ENCODE results near the gene RHOF.
"Not testable (repeated sequence)": the region's sequence is repeated elsewhere in the genome, so short reads cannot be mapped to it uniquely, and the experiment has no call there.

Gene RHOF

DNA sequence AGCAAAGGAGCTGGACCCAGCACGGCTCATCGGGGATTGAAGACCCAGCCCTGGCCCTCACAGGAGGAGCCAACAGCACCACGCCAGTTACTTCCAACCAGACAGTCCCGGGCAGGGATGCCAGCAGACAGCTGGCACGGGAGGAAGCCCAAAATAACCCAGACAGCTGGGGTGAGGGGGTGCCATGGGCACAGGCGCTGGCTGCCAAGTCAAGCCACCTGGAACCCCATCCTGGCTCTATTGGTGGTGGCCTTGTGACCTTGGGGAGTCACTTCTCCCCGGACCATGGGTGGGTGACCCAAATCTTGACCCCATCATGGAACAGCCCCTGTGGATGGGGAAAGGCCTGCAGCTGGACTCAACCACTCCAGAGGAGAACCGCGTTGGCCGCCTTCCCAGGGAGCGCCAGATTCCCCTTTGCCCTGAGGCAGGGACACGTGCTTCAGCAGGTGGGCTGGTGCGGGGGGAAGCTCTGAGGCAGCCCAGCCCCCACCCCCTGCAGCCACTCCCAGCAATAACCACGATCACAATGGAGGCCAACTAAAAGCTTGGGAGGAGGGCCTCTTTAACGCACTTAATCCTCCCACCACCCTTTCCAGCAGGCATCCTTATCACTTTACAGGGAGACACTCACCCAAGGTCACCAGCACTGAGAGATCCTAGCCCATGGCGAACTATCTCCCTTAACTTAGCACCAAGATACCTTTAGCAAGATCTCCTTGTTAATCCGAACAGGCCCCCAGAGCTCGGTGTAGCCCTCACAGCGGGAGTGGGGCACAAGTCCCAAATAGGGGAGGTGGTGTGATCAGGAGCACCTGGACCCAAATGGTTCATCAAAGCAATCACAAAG is 4.7 kb upstream of the RHOF start:
- DNase-seq, result peak; percentile 17
- in situ Hi-C loops (cut with HindIII; ENCODE audit: low pct_ligation_motif_present, low pct_unique_long_range_greater_than_20kb, low sequenced_read_pairs), result no loop called here

DNA sequence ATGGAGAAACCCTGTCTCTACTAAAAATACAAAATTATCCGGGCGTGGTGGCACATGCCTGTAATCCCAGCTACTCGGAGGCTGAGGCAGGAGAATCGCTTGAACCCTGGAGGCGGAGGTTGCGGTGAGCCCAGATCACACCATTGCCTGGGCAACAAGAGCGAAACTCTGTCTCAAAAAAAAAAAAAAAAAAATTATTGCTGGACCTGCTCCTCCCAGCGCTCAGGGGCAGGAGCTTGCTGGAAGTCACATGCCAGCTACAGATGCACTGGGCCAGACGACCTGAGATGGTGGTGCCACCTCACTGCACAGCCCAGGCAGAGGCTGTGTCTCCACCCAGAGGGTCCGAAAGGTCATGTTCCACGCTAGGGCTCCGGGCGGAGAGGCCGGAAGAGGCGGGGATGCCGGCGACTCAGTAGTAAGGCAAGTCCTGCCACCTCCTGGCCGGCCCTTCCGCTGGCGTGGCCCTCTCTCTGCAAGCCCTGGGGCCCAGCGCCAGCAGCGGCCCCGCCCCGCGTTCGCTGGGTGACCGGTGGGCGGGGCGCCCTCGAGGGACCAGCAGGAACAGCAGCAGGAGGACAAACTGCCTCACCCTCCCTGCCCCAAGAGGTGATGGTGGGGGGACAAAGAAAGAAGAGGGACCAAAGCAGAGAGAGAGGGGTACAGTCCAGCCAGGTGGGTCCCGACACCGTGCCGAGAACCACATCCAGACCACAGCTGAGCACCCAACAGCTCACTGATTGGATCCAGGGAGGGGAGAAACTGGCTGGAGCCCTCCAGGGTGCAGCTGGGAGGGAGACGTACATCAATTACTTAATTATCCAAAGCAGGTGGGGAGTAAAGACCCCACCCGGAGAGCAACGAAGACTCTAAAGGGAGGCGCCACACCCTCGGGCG is 3.6 kb upstream of the RHOF start:
- in situ Hi-C loops (cut with HindIII; ENCODE audit: low pct_ligation_motif_present, low pct_unique_long_range_greater_than_20kb, low sequenced_read_pairs), result no loop called here
- peak; percentile 99 for DNase-seq

DNA sequence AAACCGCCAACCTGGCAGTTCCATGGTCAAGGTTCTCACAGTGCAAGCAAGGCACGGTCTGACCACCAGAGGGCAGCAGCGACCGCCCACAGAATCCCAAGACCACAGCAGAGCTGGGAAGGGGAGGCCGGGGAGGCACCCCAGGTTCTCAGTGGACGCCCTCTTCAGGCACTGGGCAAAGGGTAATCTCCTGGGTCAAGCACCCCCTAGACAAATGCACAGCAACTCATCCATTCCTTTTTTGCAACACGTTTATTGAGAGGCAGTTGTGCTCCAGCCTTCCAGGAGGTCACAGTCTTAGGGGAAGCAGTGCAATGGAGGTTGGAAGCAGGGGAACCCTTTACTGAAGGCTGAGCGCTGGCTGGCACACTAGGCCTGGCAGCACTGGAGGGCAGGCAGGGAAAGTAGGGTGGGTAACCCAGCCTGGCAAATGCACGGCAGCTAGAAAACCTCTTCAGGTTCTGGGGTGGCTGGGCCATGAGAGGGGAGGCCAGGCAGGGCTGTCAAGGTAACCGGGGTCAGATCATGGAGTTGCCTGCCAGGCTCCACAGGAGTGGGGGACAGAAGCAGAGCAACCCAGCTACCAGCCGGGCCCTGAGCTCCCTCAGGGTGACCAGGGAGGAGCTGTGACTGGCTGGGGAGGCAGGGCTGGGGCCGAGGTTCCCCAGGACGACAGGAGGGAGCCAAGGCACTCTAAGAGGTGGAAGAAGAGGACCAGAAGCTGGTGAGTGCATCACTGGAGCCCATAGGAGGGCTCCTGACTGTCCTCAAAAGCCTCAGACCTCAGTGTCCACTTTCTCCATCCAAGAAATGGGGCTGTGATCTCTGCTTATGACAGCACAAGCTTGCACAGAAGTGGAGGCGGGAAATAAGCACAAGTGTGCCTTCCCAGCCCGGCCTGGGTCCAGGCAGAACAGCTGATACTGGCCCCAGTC is 1.8 kb upstream of the RHOF start:
- in situ Hi-C loops (cut with HindIII; ENCODE audit: low pct_ligation_motif_present, low pct_unique_long_range_greater_than_20kb, low sequenced_read_pairs), result no loop called here
- DNase-seq, result peak; percentile 89

DNA sequence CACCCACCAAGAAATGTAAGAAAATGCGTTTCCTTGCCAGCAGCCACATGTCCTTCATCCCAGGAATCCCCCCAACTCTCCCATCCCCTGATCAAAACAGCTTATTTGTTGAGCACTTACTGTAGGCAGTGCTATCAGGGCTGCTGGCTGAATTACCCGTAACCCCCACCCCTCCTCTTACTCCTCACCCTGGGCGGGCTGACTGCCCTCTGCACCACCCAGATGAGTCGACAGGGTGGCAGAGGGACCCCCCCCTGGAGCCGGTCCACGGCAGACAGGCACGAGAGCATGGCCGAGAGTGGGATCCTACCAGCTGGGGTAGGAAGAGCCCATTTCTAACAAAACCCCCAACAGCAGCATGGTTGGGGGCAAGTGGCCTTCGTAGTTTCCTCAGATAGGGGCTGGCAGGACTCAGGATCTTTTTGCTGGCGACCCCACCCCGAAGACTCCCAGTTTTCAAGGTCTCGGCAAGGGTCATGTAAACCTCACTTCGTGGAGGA is 1.1 kb upstream of the RHOF start:
- DNase-seq, result no peak

DNA sequence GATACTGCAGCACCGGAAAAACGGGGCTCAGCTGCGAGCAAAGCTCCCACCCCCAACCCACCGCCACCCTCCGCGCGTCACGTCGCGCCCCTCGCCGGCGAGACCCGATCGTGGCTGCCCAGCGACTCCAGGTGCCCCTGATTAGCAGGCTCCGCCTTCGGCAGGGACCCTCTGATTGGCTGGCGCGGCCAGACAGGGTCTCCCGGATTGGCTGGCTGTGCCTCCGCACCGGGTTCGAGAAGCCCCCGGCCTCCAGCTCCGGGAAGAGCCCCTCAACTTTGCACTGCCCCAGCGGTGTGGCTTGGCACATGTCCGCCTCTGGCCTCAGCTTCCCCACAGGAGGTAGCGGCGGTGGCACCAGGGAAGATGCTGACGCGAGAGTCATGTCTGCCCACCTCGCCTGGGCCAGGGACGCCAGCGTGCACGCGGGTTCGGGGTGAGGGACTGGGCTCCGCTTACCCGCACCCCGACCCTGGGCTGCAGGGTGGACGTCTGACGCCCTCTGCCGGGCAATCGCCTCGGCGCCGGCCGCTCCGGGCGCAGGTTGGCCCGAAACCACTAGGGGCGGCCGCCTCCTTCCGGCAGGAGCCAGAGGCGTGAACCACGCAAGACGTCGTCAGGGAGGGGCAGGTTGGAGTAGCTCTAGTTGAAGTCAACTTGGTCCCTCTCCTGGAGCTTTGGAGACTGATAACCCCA is 498 bp upstream of the RHOF start:
- in situ Hi-C loops (cut with HindIII; ENCODE audit: low pct_ligation_motif_present, low pct_unique_long_range_greater_than_20kb, low sequenced_read_pairs), result no loop called here
- DNase-seq, result peak; percentile 98

More for the DNA sequence above, 1.1 kb upstream of the RHOF start:
- in situ Hi-C loops (cut with HindIII; ENCODE audit: low pct_ligation_motif_present, low pct_unique_long_range_greater_than_20kb, low sequenced_read_pairs), result no loop called here

DNA sequence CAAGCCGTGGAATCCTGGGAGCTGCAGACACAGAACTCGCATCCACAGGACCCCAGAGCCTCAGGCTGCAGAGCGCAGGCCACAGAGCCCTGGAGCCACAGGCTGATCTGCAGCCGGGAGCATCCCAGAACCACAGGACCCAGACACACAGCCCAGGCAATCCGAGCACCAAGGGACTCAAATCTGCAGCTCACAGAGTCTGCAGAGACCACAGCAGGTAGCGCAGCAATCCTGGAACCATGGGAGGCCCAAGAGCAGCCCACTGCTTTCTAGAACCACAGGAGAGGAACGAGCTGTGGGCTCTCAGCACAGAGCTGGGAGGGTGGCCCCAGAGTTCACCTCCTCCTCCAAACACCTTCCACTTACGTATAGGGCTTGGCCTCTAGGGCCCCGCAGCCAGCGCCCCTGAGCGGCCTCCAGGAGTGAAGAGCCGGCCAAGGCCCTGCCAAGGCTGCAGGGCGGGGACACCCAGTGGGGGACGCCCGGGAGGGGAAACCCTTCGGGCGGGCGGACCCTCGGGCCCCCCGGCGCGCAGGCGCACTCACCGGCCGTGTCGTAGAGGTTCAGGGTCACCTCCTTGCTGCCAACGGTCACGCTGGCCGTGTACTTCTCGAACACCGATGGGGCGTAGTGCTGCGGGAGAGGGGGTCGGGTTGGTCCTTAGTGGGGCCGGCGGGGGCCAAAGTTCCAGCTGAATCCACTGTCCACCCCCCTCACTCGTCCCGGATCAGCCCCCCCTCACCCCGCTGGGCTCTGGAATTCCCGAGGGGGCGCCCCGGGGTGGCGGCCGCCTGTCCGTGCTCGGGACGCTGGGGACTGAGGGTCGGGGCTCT is 665 bp downstream of the RHOF start:
- DNase-seq, result peak; percentile 60
- in situ Hi-C loops (cut with HindIII; ENCODE audit: low pct_ligation_motif_present, low pct_unique_long_range_greater_than_20kb, low sequenced_read_pairs), result no loop called here

DNA sequence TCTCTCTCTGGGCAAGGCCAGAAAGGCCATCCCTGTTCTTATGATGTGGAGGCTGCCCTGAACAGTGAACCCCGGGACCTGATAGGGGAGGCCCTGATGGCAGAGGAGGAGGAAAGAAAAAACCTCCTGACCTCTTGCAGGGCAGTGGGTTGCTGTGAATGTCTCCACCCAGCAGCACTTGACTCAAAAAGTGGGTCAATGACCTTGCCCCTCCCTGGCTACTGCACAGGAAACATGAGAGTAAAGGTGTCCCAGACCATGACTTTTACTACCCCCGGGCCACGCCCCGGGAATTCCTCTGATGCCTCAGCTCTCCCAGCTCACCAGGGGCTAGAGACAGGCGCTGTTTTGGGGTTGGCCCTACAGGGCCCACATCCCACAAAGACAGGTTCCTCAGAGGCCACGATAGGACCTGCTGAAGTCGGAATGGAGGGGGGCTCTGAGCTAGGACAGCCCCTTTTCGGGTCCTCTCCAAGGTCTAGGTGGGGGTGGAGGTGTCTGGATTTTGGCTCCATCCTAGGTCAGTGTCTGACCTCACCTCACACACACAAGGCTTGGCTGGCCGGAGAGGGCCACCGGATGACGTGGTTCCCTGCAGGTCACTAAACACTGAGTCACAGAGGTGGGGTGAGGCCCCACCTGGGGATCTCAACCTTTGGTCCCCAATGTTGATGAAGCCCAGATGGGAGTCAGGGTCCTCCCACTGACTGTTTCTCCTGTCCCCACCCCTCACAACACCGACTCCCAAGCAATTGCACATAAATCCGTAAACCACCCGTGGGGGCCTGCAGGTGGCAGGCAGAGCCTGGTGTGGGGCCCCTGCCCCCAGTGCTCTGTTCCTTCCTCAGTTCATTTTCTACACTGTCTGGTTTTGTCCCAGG is 1.6 kb downstream of the RHOF start:
- in situ Hi-C loops (cut with HindIII; ENCODE audit: low pct_ligation_motif_present, low pct_unique_long_range_greater_than_20kb, low sequenced_read_pairs), result no loop called here
- DNase-seq, result peak; percentile 73

DNA sequence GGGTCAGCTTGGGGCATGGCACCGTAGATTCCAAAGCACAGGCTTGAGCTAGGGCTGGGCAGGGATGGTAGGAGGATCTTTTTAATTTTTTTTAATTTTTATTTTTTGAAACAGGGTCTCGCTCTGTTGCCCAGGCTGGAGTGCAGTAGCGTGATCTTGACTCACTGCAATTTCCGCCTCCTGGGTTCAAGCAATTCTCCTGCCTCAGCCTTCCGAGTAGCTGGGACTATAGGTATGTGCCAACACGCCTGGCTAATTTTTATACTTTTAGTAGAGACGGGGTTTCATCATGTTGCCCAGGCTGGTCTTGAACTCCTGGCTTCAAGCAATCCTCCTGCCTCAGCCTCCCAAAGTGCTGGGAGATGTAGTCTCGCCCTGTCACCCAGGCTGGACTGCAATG is 2.7 kb downstream of the RHOF start:
- in situ Hi-C loops (cut with HindIII; ENCODE audit: low pct_ligation_motif_present, low pct_unique_long_range_greater_than_20kb, low sequenced_read_pairs); DNase-seq: not testable (repeated sequence)

DNA sequence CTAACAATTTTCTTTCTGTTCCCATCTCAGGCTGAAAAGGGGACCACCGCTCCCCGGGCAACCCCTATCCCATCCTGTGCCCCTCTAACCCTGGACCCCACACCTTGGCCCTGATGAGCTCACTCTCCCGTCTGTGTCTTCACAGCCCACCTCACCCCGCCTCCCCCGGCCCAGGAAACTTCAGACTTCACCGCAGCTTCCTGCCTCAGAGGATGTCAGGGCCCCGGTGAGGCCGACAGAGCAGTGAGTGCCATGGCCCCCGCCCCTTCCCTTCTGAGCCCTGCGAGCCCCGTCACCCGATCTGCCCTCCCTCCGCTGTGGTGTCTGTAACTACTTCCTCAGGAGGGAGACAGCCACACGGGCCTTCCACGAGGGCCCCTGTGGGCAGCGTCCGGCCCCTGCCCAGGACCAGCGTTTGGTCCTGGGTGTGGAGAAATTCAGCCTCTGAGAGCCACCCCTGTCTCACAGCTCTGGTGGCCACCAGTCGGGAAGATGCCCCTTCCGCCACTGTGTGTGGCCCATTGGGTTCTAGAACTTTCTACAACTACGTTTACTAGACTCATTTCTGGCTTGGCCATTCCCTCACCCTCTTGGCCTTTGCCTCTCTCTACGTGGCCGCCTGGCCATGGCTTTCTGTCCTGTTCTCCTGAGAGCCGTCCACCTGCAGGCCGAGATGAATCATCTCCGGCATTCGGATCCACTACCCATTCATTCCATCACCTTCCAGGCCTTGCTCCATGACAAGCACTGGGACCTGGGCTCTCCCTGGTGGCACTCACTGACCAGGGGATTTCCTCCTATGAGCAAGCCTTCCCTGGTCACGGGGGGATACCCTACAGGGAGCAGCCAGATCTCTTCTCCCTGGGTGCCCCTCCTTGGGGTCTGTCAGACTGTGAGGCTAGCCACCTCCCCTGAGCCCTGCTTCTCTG is 3.4 kb downstream of the RHOF start:
- DNase-seq, result no peak
- in situ Hi-C loops (cut with HindIII; ENCODE audit: low pct_ligation_motif_present, low pct_unique_long_range_greater_than_20kb, low sequenced_read_pairs), result no loop called here

DNA sequence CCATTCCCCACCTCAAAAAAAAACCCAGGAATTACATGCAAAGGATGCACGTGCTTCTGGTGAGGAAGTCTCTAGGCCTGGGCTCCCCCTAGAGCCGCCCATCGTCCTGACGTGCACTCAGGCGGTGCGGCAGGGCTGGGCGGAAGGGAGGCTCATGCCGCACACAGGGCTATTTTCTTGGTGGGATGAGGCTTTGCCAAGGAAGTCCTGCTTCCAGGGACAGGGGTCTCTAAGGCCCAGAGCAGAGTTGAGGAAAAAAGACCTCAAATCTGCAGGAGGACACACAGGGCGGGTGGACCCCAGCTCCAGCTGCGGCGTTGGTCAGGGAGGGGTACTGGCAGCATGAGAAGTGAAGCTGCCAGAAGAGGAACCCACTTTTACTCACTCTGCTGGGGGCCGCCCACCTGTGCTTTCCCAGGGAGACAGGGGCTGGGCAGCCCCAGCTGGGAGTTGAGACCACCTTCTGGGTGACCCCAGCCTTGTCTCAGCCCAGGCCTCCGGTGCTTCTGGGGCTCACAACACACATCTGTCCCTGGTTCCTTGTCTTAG is 4.2 kb downstream of the RHOF start:
- DNase-seq, result no peak
- in situ Hi-C loops (cut with HindIII; ENCODE audit: low pct_ligation_motif_present, low pct_unique_long_range_greater_than_20kb, low sequenced_read_pairs), result no loop called here

DNA sequence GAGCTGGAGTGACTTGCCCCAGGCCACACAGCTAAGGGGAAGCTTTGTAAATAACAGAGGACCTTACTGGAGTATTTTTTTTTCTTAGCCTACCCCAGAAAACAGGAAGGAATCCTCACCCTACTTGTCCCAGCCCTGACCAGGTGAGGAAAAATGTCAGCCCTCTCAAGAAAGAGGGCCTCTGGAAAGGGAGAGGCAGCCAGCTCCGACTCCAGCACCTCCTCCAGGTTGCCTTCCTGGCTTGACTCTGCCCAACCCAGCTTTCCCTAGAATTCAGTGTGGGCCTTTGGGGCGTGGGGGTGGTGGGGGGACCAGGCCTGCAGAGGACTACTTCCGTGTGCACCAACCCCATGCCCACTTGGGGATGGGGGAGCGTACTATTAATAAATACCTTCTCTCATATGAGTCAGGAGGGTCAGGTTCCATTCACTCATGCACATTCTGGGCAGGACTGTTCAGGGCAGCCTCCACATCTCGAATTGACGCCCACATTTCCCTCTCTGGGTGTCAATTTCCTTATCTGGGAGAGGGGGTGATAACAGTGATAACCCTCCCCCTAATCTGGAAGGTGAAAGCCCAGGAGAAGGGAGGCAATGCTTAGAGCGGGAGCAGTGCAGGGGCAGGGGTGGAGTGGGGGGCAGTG is 5.2 kb downstream of the RHOF start:
- in situ Hi-C loops (cut with HindIII; ENCODE audit: low pct_ligation_motif_present, low pct_unique_long_range_greater_than_20kb, low sequenced_read_pairs), result no loop called here
- no peak for DNase-seq

DNA sequence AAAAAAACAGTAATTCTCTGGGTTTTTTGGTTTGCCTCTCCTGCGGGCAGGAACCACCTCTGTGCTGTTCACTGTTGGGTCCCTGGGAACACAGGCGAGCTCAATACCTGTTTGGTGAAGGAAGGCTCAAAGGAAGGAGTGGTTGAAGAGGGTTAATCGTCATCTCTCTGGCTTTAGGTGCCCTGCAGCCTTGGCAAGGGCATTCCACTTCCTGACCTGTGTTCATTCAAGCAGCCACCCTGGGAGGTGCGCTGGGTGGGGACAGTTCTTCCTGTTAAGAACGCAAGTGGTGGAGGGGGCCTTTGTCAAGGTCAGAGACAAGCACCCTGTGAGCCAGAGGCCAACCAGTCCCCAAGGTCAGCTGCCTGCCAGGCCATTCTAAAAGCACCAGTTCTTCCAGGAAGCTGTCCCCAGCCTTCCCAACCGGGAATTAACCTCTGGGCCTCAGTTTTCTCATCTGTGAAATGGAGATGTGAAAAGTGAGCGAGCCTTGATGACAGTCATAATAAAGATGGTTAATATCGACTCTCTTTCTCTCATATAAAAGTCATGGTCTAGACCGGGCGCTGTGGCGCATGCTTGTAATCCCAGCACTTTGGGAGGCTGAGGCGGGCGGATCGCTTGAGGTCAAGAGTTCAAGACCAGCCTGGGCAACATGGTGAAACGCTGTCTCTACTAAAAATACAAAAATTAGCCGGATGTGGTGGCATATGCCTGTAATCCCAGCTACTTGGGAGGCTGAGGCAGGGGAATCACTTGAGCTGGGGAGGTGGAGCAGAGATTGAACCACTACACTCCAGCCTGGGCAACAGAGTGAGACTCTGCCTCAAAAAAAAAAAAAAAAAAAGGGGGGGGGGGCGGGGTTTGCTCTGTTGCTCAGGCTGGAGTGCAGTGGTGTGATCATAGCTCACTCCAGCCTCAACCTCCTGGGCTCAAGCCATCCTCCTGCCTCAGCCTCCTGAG is 6.1 kb downstream of the RHOF start:
- in situ Hi-C loops (cut with HindIII; ENCODE audit: low pct_ligation_motif_present, low pct_unique_long_range_greater_than_20kb, low sequenced_read_pairs), result no loop called here
- no peak for DNase-seq

DNA sequence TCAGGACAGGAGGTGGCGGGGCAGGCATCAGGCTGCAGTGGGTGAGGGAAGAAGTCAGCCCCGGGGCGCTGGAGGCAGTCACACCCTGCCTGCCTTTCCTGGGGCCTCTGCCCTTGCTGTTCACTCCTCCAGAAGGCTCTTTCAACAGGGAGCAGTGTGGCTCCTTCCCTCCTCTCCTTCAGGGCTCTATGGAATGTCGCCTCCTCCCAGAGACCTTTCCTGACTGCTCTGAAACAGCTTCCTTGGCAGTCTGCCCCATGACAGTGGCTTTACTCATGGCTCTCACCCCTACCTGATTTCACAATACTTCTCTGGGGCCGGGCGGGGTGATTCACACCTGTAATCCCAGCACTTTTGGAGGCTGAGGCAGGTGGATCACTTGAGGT is 7.1 kb downstream of the RHOF start:
- in situ Hi-C loops (cut with HindIII; ENCODE audit: low pct_ligation_motif_present, low pct_unique_long_range_greater_than_20kb, low sequenced_read_pairs), result no loop called here
- peak; percentile 97 for DNase-seq

DNA sequence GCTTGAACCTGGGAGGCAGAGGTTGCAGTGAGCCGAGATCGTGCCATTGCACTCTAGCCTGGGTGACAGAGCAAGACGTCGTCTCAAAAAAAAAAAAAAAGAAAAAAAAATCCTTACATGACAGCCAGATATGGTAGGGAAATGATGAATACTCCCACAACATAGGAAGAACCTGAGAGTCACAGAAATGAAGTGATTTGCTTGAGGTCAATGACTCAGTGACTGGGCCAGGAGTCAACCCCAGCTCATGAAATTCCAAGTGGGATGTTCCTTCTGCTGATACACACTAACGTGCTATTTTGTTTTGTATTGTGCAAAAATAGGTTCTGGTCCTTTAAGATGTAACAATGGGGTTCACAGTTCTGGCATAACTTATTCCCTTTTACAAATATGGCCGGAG is 9.0 kb downstream of the RHOF start:
- in situ Hi-C loops (cut with HindIII; ENCODE audit: low pct_ligation_motif_present, low pct_unique_long_range_greater_than_20kb, low sequenced_read_pairs), result no loop called here
- DNase-seq, result peak; percentile 95
